Hematopoietic multipotent progenitor cell treated with erythropoietin and hydrocortisone succinate and interleukin-3 and kit ligand, for 4 days (in vitro differentiated cells): ENCODE measurements around the gene TMEM179.
"Not testable (repeated sequence)": the region's sequence is repeated elsewhere in the genome, so short reads cannot be mapped to it uniquely, and the experiment has no call there.

Source experiments
- DNase-seq: peaks from one replicate; pipeline ENCODE4 v3.0.0-alpha.2; 2015

The TMEM179 gene

GRCh38 chr14:104604458-104605449 is at the start of gene TMEM179:
Gene TMEM179 (minus strand): TSS chr14:104604772. CDS start chr14:104604741, 31 bp downstream.
- peak; percentile 63 for DNase-seq

DNA sequence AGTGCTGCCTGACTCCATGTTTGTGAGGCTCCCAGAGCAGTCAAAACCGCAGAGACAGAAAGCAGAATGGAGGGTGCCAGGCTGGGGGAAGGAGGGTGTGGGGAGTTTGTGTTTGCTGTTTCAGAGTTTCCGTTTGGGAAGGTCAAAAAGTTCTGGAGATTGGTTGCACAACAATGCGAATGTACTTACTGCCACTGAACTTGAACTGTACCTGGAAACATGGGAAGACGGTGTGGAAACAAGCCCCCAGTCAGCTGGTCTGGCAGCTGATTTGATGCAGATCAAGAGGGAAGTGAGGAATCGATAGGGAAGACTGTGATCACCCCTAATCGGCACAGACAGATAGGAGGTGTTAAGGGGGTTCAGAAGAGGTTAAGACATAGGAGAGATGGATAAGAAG is 49.5 kb upstream of the TMEM179 start:
- no peak for DNase-seq

GRCh38 chr14:104653130-104653920 is 48.8 kb upstream of the TMEM179 start:
- DNase-seq: not testable (repeated sequence)

DNA sequence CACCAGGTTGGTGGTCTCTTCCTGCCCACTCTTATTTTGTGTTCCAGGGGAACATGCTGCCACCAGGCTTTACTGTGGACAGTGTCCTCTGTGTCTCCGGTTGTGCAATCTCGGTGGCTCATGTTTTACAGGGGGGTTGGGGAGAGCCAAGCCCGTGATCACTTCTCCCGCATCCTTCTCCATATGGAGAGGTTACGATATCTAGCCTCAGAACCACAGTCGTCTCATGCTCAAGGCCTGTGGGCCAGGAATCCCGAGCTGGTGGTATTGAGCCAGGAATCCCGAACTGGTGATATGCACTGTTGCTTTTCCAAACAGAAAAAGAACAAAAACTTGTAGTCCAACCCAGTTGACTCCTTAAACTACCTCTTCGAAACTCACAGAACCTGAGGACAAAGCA is 47.8 kb upstream of the TMEM179 start:
- DNase-seq: no peak

DNA sequence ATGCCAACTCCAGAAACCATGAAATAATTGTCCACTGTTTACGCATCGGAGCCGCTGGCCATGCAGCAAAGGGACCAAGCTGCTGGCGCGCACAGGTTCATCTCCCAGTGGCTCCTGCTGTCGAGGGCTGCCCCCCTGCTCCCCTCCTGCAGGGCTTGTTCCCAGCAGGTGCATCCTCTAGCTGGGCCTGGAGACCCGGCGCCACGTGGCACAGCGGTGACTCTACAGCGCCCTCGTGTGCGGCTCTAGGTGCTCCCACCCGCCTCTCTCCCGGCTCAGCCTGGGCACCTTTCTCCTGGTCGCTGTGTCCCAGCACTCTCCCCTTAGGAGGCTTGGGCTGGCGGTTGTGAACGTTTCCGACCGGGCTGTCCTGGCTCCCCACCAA is 47.3 kb upstream of the TMEM179 start:
- no peak for DNase-seq

- no peak for DNase-seq
Observed at GRCh38 chr14:104650981-104651875, 46.7 kb upstream of the TMEM179 start.

GRCh38 chr14:104650057-104650980 is 45.7 kb upstream of the TMEM179 start:
- DNase-seq: peak; percentile 81

GRCh38 chr14:104647467-104648043 is 43.0 kb upstream of the TMEM179 start:
- no peak for DNase-seq

DNA sequence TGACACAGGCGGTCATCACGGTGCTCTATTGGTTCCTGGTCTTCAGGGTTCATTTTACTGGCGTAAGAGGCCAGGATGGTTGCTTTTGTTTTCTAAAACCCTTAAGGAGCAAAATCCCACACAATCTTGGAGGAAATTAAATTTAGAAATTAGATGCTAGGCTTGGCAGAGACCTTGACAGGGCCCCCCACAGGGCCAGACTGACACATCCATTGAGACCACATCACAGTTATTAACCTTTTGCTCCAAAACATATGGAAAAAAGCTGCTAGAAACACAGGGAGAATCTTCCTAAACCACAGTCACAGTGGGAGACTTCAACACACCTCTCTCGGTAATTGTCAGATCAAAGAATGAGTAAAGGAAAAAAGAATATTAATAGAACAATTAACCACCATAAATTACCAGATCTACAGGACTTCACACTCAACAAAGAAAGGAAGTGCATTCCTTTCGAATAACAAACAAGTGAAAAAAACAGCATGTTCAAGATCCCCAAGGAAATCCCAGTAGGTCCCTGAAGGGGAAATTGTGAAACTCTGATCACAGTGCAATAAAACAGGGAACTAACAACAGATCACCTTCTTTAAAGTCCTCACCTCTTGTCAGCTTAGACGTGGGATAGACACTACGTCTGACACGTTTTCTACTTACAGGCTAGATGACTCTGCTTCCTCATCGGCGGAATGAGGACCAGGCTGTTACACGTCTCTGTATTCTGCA is 40.2 kb upstream of the TMEM179 start:
- no peak for DNase-seq

- DNase-seq: no peak
Observed at GRCh38 chr14:104644091-104644635, 39.6 kb upstream of the TMEM179 start.

DNA sequence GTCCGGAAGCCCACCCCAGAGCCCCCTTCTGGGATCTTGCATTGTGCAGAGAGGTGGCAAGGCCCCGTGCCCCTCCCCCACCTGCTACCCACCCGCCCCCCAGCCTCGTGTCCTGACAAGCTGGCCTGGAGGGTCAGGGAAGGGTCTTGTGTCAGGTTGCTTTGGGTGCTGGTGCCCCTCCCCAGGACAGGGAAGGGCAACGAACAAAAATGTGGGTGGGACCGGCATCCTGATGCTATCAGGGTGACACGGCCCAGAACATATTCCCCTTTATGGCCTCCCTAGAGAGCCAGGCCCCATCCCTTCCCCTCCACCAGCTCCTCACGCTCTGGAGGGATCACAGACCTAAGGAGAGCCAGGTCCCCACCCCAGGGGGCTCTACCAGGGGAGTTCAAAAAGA is 38.7 kb upstream of the TMEM179 start:
- no peak for DNase-seq

- no peak for DNase-seq
Observed at GRCh38 chr14:104642540-104642868, 37.9 kb upstream of the TMEM179 start.

DNA sequence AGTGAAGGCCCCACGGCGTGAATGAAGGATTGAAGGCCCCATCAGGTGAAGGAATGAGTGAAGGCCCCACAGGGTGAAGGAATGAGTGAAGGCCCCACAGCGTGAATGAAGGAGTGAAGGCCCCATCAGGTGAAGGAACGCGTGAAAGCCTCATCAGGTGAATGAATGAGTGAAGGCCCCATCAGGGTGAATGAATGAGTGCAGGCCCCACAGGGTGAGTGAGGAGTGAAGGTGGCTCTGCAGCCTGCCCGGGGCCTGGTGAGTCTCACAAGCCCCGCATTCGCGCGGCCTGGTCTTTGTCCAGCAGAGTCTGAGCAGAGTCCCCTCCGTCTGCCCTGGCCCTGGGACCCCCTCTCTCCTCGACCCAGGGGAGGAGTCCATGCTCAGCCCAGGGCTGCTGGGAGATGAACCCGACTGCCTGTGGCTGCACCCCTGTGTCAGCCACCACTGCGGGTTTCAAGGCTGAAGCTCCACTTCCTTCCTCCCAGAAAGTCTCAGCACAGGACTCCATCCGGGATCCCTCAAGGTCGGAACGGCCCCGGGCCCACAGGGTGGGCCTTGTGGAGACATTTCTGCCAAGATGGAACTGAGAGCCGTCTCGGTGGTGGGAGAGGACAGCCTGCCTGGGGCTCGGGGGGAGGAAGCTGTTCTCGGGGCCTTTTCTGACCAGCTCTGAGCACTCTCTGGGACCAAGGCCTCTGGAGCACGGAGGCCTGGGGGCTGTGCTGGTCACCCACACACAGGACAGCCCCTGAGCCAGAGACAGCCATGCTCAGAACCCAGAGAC is 37.4 kb upstream of the TMEM179 start:
- DNase-seq: no peak

DNA sequence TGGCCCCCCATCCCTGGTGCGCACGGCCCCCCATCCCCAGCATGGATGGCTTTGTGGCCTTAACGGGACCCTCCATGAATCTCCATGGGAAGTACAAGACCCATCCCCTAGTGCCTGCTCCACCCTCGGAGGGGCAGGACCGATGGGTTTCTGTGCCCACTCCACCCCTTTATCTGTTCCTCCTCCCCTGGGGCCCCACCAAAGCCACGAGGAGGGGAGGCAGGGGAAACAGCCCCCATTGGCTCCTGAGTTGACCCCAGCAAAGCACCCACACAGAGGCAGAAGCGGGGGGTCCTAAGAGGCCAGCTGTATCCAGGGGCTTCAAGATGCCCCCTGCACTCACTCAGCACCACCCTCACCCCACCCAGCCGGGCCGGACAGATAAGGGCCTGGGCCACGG is 36.1 kb upstream of the TMEM179 start:
- no peak for DNase-seq

- peak; percentile 80 for DNase-seq
Observed at GRCh38 chr14:104639885-104640548, 35.4 kb upstream of the TMEM179 start.

GRCh38 chr14:104639471-104639870 is 34.9 kb upstream of the TMEM179 start:
- DNase-seq: no peak

DNA sequence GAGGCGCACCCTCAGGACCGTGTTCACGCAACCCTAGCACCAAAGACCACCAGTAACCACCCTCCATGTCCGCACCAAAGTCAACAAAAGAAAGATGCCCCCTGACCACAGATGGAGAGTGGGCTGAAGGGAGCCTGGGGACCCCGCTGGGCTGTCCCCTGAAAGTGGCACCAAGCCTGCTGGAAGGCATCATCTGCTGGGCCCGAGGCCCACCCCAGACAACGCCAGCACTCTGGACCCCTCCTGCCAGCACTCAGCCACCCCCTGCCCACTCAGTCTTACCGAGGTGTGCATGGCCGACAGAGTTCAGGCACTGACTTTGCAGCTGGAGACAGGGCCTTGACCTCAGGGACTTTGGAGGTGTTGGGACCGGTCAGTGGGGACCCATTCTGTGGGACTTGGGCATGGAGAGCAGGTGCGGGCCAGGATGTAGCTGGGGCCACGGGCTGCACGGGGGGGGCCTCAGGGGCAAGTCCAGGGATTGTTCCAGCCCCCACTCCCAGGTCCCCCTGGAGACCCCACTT is 34.4 kb upstream of the TMEM179 start:
- DNase-seq: no peak

GRCh38 chr14:104638190-104638589 is 33.6 kb upstream of the TMEM179 start:
- DNase-seq: no peak

GRCh38 chr14:104637546-104638003 is 33.0 kb upstream of the TMEM179 start:
- DNase-seq: no peak
